ENCODE measurements around the gene UBASH3A. TPM values are rescaled to one million over a fixed set of nuclear protein-coding genes. Genes with fewer than 3 reads are reported as not detected.

The UBASH3A gene
- total RNA-seq, 2 experiments from 2014 or later, result not detected

DNA sequence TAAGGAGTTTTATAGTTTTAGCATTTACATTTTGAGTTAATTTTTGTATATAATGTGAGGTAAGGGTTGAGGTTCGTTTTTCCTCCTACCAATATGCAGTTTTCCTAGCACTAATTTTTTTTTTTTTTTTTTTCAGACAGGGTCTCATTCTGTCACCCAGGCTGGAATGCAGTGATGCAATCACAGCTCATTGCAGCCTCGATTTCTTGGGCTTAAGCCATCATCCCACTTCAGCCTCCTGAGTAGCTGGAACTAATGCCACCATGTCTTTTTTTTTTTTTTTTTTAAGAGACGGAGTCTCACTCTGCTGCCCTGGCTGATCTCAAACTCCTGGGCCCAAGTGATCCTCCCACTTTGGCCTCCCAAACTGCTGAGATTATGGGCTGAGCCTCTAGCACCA lies 2.5 kb upstream of the UBASH3A start:
- Histone ChIP-seq H3K9me3 (ENCODE audit: low read length) (peaks cover 9% of the 10 kb centered on the region; the same call in 1 of the 2 replicates), H3K36me3 (ENCODE audit: insufficient read depth, low read length) (no peaks in the 10 kb centered on the region), H3K27ac (ENCODE audit: low read depth, low read length, poor library complexity, severe bottlenecking) (no peak overlapping the region), H3K79me2 (ENCODE audit: insufficient read depth, low read depth, low read length) (no peaks in the 10 kb centered on the region), H2AFZ (ENCODE audit: low read length) (no peak overlapping the region), H3K4me1 (ENCODE audit: insufficient read depth, low read length, poor library complexity, severe bottlenecking) (peaks cover under 1% of the 10 kb centered on the region), H3K4me2 (ENCODE audit: low read length) (no peak overlapping the region), H3K9me2 (ENCODE audit: insufficient read depth, low read length) (no peaks in the 10 kb centered on the region), H3K4me3 (ENCODE audit: low read depth, low read length, poor library complexity, severe bottlenecking) (no peak overlapping the region), H4K20me1 (ENCODE audit: insufficient read depth, low read length) (no peaks in the 10 kb centered on the region)
- intact Hi-C loops (cut with micrococcal nuclease; ENCODE audit: unreplicated experiment), result no loop called here
- TF ChIP-seq, protein P1, sequence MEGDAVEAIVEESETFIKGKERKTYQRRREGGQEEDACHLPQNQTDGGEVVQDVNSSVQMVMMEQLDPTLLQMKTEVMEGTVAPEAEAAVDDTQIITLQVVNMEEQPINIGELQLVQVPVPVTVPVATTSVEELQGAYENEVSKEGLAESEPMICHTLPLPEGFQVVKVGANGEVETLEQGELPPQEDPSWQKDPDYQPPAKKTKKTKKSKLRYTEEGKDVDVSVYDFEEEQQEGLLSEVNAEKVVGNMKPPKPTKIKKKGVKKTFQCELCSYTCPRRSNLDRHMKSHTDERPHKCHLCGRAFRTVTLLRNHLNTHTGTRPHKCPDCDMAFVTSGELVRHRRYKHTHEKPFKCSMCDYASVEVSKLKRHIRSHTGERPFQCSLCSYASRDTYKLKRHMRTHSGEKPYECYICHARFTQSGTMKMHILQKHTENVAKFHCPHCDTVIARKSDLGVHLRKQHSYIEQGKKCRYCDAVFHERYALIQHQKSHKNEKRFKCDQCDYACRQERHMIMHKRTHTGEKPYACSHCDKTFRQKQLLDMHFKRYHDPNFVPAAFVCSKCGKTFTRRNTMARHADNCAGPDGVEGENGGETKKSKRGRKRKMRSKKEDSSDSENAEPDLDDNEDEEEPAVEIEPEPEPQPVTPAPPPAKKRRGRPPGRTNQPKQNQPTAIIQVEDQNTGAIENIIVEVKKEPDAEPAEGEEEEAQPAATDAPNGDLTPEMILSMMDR (conservative IDR thresholded peaks at IDR 0.05; ENCODE audit: low read length), result no peak
- TF ChIP-seq EZH2phosphoT487 (IDR thresholded peaks at IDR 0.05; ENCODE audit: borderline replicate concordance, low read depth, low read length), result no peak
- no peak for DNase-seq (ENCODE audit: low spot score)
- ChIA-PET POLR2A (interaction anchor here (0.7 to 1.1 kb wide), 4 partner anchors 12 to 219 kb away, joined by 3 to 6 read pairs (median 3); no protein-coding TSS in a partner anchor), CTCF (ENCODE audit: unreplicated experiment) (no interaction called here)
- BruUV-seq (replicated peaks), result no TSS peak

DNA sequence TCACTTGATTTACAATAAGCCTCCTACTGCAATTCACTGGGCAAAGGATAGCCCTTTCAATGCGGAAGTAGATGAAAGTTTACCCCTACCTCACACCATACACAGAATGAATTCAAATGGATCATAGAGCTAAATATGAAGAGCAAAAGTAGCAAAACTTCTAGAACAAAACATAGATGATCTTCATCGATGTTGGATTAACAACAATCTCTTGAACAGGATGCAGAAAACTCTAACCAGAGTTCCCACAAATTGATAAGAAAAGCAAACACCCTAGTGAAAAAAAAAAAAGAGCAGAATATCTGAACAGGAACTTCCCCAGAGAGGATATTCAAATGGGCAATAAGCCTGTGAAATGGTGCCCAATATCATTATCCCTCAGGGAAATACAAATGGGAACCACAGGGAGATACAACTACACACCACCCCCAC lies 1.9 kb upstream of the UBASH3A start:
- no TSS peak for BruUV-seq (replicated peaks)
- Histone ChIP-seq H3K27ac (ENCODE audit: low read depth, low read length, poor library complexity, severe bottlenecking) (no peak overlapping the region), H2AFZ (ENCODE audit: low read length) (no peak overlapping the region), H3K9me3 (ENCODE audit: low read length) (peaks cover 9% of the 10 kb centered on the region; the same call in 1 of the 2 replicates), H3K9me2 (ENCODE audit: insufficient read depth, low read length) (no peaks in the 10 kb centered on the region), H3K79me2 (ENCODE audit: insufficient read depth, low read depth, low read length) (no peaks in the 10 kb centered on the region), H3K4me3 (ENCODE audit: low read depth, low read length, poor library complexity, severe bottlenecking) (no peak overlapping the region), H3K4me1 (ENCODE audit: insufficient read depth, low read length, poor library complexity, severe bottlenecking) (peaks cover 7% of the 10 kb centered on the region), H3K36me3 (ENCODE audit: insufficient read depth, low read length) (no peaks in the 10 kb centered on the region), H3K4me2 (ENCODE audit: low read length) (no peak overlapping the region), H4K20me1 (ENCODE audit: insufficient read depth, low read length) (no peaks in the 10 kb centered on the region)
- CTCF ChIA-PET (ENCODE audit: unreplicated experiment), result no interaction called here
- POLR2A ChIA-PET, result interaction anchor here (0.7 kb wide), 1 partner anchor 121 kb away, joined by 3 read pairs; no protein-coding TSS in a partner anchor
- intact Hi-C loops (cut with micrococcal nuclease; ENCODE audit: unreplicated experiment), result no loop called here
- no peak for DNase-seq (ENCODE audit: low spot score)
- TF ChIP-seq EZH2phosphoT487 (IDR thresholded peaks at IDR 0.05; ENCODE audit: borderline replicate concordance, low read depth, low read length), result no peak
- TF ChIP-seq, protein P1 (conservative IDR thresholded peaks at IDR 0.05; ENCODE audit: low read length), result no peak

DNA sequence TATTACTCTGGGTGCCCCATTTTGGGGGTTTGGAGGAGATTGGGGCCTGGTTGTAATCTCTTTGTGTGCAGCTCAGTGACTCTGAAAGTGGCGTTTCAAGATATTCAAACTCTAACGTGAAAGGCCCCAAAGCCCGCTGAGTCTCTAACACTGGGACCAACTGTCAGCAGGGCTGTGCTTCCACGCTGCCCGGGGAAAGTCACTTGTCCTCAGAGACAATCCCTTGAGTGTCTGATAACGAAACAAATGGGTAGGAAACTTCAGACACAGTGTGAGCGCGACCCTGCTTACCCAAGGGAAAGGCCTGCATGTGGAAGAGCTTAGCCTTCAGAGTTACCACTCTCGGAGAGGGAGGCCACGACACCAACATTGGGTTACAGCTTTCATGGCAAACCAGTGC lies 837 bp downstream of the UBASH3A start:
- no peak overlapping the region for H3K27ac ChIP-seq (ENCODE audit: low read depth, low read length, poor library complexity, severe bottlenecking)
- no peak overlapping the region for H3K4me2 ChIP-seq (ENCODE audit: low read length)
- H3K4me1 ChIP-seq (ENCODE audit: insufficient read depth, low read length, poor library complexity, severe bottlenecking), result peaks cover 9% of the 10 kb centered on the region
- no peaks in the 10 kb centered on the region for H3K36me3 ChIP-seq (ENCODE audit: insufficient read depth, low read length)
- no peaks in the 10 kb centered on the region for H3K9me2 ChIP-seq (ENCODE audit: insufficient read depth, low read length)
- H3K79me2 ChIP-seq (ENCODE audit: insufficient read depth, low read depth, low read length), result no peaks in the 10 kb centered on the region
- intact Hi-C loops (cut with micrococcal nuclease; ENCODE audit: unreplicated experiment), result no loop called here
- H3K4me3 ChIP-seq (ENCODE audit: low read depth, low read length, poor library complexity, severe bottlenecking), result no peak overlapping the region
- ChIA-PET CTCF (ENCODE audit: unreplicated experiment) (no interaction called here), POLR2A (interaction anchor here (1.2 kb wide), 1 partner anchor 16 kb away, joined by 3 read pairs; no protein-coding TSS in a partner anchor)
- no TSS peak for BruUV-seq (replicated peaks)
- TF ChIP-seq, protein P1 (conservative IDR thresholded peaks at IDR 0.05; ENCODE audit: low read length), result no peak
- TF ChIP-seq EZH2phosphoT487 (IDR thresholded peaks at IDR 0.05; ENCODE audit: borderline replicate concordance, low read depth, low read length), result no peak
- H4K20me1 ChIP-seq (ENCODE audit: insufficient read depth, low read length), result no peaks in the 10 kb centered on the region
- no peak for DNase-seq (ENCODE audit: low spot score)
- H3K9me3 ChIP-seq (ENCODE audit: low read length), result peaks cover 9% of the 10 kb centered on the region; the same call in 1 of the 2 replicates
- H2AFZ ChIP-seq (ENCODE audit: low read length), result no peak overlapping the region
